HEK293 (cell line): ENCODE results near the gene KCNA4.

ENCODE experiments used
- RBAK ChIP-seq: fragments of 450-650 bp; formaldehyde crosslinking; IDR thresholded peaks from 2 replicates; pipeline ENCODE4 v1.5.1; 2016; ENCODE audit warnings: missing biosample characterization, missing genetic modification characterization
- ZNF121 ChIP-seq: fragments of 450-650 bp; formaldehyde crosslinking; IDR thresholded peaks from 2 replicates; pipeline ENCODE4 v1.5.1; 2016; ENCODE audit warnings: missing biosample characterization, missing genetic modification characterization
- ZNF366 ChIP-seq: fragments of 450-650 bp; formaldehyde crosslinking; conservative IDR thresholded peaks from 2 replicates; pipeline ENCODE4 v1.5.1; 2016; ENCODE audit warnings: missing biosample characterization, missing genetic modification characterization
- ZNF404 ChIP-seq: fragments of 450-650 bp; formaldehyde crosslinking; IDR thresholded peaks from 2 replicates; pipeline ENCODE4 v1.5.1; 2017; ENCODE audit warnings: missing biosample characterization, missing genetic modification characterization
- ZNF580 ChIP-seq: fragments of 450-650 bp; formaldehyde crosslinking; IDR thresholded peaks from 2 replicates; pipeline ENCODE4 v1.5.1; 2016; ENCODE audit warnings: missing biosample characterization, missing genetic modification characterization
- ZNF776 ChIP-seq: fragments of 450-650 bp; formaldehyde crosslinking; IDR thresholded peaks from 2 replicates; pipeline ENCODE4 v1.5.0; 2017; ENCODE audit warnings: missing biosample characterization, missing genetic modification characterization, borderline replicate concordance
- TF ChIP-seq, protein P1 (sequence below): fragments of 450-650 bp; formaldehyde crosslinking; optimal IDR thresholded peaks from 2 replicates; pipeline ENCODE3; 2016; ENCODE audit warnings: missing biosample characterization, mild to moderate bottlenecking, missing genetic modification characterization
- TF ChIP-seq, protein P2 (sequence below): fragments of 450-650 bp; formaldehyde crosslinking; IDR thresholded peaks from 2 replicates; pipeline ENCODE4 v1.5.1; 2016; ENCODE audit warnings: missing biosample characterization, missing genetic modification characterization
- TF ChIP-seq, protein P3 (sequence below): sonication (generic); formaldehyde crosslinking; IDR thresholded peaks from 2 replicates; pipeline ENCODE4 v1.8.1; 2022; ENCODE audit warnings: mild to moderate bottlenecking, moderate library complexity, missing genetic modification reagents
- TF ChIP-seq, protein P4 (sequence below): fragments of 450-650 bp; formaldehyde crosslinking; IDR thresholded peaks from 2 replicates; pipeline ENCODE4 v1.5.1; 2016; ENCODE audit warnings: missing biosample characterization, missing genetic modification characterization, borderline replicate concordance

- TF ChIP-seq ZNF776 (no peak), ZNF121 (tag by site-specific recombination) (no peak), ZNF580 (tag by site-specific recombination) (no peak), ZNF366 (no peak), ZNF404 (tag by site-specific recombination) (no peak), RBAK (tag by site-specific recombination) (no peak)
- TF ChIP-seq, protein P1, sequence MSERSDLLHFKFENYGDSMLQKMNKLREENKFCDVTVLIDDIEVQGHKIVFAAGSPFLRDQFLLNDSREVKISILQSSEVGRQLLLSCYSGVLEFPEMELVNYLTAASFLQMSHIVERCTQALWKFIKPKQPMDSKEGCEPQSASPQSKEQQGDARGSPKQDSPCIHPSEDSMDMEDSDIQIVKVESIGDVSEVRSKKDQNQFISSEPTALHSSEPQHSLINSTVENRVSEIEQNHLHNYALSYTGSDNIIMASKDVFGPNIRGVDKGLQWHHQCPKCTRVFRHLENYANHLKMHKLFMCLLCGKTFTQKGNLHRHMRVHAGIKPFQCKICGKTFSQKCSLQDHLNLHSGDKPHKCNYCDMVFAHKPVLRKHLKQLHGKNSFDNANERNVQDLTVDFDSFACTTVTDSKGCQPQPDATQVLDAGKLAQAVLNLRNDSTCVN (tag by site-specific recombination), result no peak
- TF ChIP-seq, protein P2, sequence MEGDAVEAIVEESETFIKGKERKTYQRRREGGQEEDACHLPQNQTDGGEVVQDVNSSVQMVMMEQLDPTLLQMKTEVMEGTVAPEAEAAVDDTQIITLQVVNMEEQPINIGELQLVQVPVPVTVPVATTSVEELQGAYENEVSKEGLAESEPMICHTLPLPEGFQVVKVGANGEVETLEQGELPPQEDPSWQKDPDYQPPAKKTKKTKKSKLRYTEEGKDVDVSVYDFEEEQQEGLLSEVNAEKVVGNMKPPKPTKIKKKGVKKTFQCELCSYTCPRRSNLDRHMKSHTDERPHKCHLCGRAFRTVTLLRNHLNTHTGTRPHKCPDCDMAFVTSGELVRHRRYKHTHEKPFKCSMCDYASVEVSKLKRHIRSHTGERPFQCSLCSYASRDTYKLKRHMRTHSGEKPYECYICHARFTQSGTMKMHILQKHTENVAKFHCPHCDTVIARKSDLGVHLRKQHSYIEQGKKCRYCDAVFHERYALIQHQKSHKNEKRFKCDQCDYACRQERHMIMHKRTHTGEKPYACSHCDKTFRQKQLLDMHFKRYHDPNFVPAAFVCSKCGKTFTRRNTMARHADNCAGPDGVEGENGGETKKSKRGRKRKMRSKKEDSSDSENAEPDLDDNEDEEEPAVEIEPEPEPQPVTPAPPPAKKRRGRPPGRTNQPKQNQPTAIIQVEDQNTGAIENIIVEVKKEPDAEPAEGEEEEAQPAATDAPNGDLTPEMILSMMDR (tag by site-specific recombination), result no peak
- TF ChIP-seq, protein P3, sequence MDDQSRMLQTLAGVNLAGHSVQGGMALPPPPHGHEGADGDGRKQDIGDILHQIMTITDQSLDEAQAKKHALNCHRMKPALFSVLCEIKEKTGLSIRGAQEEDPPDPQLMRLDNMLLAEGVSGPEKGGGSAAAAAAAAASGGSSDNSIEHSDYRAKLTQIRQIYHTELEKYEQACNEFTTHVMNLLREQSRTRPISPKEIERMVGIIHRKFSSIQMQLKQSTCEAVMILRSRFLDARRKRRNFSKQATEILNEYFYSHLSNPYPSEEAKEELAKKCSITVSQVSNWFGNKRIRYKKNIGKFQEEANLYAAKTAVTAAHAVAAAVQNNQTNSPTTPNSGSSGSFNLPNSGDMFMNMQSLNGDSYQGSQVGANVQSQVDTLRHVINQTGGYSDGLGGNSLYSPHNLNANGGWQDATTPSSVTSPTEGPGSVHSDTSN (CRISPR knock-in tag), result no peak
- TF ChIP-seq, protein P4, sequence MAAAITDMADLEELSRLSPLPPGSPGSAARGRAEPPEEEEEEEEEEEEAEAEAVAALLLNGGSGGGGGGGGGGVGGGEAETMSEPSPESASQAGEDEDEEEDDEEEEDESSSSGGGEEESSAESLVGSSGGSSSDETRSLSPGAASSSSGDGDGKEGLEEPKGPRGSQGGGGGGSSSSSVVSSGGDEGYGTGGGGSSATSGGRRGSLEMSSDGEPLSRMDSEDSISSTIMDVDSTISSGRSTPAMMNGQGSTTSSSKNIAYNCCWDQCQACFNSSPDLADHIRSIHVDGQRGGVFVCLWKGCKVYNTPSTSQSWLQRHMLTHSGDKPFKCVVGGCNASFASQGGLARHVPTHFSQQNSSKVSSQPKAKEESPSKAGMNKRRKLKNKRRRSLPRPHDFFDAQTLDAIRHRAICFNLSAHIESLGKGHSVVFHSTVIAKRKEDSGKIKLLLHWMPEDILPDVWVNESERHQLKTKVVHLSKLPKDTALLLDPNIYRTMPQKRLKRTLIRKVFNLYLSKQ (tag by site-specific recombination), result no peak
Measured at GRCh38 chr11:30012346-30012745, 4.5 kb downstream of the KCNA4 start.
